ENCODE results near the gene NMNAT2.

DNA sequence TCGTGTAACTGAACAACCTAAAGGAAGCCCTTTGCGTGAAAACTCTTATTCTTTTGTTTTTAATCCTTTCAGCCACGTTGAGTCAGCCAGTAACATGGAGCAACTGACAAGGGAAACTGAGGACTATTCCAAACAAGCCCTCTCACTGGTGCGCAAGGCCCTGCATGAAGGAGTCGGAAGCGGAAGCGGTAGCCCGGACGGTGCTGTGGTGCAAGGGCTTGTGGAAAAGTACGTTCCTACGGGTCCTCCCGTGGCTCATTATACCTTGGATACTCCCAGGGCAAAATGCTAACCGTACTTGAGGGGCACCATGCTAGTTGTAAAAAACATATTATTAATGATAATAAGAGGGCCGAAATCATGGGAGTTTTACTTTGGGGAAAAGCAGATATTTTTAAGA, 182.7 kb downstream of the NMNAT2 start:
- TF ChIP-seq SIN3A (IDR thresholded peaks at IDR 0.05; ENCODE audit: borderline replicate concordance, insufficient read depth, low read length) (no peak), POLR2AphosphoS5 (IDR thresholded peaks at IDR 0.05; ENCODE audit: low read depth, low read length) (no peak), TAF1 (IDR thresholded peaks at IDR 0.05; ENCODE audit: borderline replicate concordance, insufficient read depth, low read length) (no peak)
- TF ChIP-seq, protein P1, sequence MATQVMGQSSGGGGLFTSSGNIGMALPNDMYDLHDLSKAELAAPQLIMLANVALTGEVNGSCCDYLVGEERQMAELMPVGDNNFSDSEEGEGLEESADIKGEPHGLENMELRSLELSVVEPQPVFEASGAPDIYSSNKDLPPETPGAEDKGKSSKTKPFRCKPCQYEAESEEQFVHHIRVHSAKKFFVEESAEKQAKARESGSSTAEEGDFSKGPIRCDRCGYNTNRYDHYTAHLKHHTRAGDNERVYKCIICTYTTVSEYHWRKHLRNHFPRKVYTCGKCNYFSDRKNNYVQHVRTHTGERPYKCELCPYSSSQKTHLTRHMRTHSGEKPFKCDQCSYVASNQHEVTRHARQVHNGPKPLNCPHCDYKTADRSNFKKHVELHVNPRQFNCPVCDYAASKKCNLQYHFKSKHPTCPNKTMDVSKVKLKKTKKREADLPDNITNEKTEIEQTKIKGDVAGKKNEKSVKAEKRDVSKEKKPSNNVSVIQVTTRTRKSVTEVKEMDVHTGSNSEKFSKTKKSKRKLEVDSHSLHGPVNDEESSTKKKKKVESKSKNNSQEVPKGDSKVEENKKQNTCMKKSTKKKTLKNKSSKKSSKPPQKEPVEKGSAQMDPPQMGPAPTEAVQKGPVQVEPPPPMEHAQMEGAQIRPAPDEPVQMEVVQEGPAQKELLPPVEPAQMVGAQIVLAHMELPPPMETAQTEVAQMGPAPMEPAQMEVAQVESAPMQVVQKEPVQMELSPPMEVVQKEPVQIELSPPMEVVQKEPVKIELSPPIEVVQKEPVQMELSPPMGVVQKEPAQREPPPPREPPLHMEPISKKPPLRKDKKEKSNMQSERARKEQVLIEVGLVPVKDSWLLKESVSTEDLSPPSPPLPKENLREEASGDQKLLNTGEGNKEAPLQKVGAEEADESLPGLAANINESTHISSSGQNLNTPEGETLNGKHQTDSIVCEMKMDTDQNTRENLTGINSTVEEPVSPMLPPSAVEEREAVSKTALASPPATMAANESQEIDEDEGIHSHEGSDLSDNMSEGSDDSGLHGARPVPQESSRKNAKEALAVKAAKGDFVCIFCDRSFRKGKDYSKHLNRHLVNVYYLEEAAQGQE (IDR thresholded peaks at IDR 0.05; ENCODE audit: insufficient read depth in 1 of 2, low read depth in 2 of 2, low read length in 2 of 2): no peak

Measured in PFSK-1 (cell line).